HG03565 (cell line): ENCODE data around the gene GRK6.
A peak's percentile ranks its signal among the peaks of the same experiment; 100 is the strongest.

Source experiments
- ATAC-seq: cut with Tn5 transposase; IDR thresholded peaks from one replicate; pipeline ENCODE4 v1.9.1; 2021; ENCODE audit warnings: mild to moderate bottlenecking, moderate library complexity; ENCODE audit not compliant: unreplicated experiment

The GRK6 gene

DNA sequence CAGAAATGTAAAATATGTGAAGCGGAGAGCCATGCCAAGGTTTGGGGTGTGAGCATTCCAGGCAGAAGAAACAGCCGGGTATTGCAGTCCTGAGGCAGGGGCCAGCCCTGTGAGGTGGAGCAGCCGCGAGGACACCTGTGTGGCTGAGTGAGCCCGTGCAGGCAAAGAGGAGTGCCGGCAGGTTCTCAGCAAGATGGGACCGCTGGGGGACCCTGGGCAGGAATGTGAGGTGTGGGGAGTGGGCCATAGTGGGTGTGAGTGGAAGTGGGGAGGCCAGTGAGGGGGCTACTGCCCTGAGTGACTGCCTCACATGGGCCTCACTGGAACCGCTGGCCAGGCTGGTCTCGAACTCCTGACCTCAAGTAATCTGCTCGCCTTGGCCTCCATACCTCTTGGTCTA lies 12.0 kb downstream of the GRK6 start:
- ATAC-seq, result no peak

- no peak for ATAC-seq
Observed at GRCh38 chr5:177439518-177440053, 13.1 kb downstream of the GRK6 start.

GRCh38 chr5:177440211-177440989 lies 13.9 kb downstream of the GRK6 start:
- no peak for ATAC-seq

GRCh38 chr5:177440990-177441780 lies 14.7 kb downstream of the GRK6 start:
- ATAC-seq, result no peak

DNA sequence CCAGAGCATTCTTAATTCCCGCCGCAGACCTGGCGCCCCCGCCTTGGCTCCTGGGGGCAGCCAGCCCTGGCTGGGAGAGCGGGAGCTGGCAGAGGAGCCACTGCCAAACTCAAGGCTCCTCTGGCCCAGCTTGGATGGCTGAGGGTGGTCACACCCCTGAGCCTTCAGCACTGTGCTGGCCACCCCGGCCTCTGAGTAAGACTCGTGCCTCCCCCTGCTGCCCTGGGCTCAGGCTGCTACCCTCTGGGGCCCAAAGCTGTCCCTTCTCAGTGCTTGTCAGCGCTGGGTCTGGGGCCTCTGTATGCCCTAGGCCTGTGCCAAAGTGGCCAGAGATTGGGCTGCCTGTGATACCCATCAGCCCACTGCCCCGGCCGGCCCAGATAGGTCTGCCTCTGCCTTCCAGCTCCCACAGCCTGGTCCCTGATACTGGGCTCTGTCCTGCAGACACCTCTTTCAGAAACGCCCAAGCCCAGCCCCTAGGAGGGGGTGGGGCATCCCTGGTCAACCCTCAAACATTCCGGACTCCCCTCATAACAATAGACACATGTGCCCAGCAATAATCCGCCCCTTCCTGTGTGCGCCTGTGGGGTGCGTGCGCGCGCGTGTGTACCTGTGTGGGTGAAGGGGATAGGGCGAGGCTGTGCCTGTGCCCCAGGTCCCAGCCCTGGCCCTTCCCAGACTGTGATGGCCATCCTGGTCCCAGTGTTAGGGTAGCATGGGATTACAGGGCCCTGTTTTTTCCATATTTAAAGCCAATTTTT lies 15.8 kb downstream of the GRK6 start:
- ATAC-seq, result no peak

DNA sequence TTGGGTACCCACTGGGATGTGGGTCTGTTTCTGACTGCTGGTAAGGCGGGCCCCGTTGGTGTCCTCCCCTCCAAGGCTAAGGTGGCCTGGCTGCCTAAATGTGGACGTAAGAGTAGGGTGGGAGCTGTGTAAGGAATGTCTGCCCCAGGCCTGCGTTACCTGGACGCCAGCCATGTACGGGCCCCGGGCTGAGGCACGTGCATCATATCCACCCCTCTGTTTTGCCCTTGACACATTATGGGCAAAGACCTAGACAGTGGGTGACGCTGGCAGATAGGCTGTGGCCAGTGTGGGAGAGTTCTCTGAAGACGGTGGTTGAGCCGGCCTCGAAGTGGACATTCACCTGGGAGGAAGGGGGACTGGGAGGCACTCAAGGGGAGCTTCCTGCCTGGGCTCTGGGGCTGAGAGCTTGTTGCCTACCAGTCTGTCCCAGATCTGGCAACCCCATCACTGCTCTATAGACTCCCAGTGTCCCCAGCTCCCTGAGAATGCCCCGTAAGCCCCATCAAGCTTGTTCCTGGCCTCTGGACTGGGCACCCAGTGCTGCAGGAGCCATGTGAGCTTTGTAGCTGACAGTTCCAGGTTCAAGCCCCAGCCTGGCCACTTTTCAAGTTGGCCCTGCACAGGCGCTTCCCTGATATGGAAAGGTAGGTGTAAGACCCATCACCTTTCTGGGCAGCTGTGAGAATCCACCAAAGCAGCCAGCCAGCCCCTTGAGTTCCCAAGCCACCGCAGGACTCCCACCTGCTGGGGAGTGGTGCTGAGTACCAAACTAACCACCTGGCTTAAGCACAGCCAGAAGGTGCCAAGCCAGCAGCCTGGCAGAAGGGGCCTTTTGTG lies 16.9 kb downstream of the GRK6 start:
- ATAC-seq, result no peak

DNA sequence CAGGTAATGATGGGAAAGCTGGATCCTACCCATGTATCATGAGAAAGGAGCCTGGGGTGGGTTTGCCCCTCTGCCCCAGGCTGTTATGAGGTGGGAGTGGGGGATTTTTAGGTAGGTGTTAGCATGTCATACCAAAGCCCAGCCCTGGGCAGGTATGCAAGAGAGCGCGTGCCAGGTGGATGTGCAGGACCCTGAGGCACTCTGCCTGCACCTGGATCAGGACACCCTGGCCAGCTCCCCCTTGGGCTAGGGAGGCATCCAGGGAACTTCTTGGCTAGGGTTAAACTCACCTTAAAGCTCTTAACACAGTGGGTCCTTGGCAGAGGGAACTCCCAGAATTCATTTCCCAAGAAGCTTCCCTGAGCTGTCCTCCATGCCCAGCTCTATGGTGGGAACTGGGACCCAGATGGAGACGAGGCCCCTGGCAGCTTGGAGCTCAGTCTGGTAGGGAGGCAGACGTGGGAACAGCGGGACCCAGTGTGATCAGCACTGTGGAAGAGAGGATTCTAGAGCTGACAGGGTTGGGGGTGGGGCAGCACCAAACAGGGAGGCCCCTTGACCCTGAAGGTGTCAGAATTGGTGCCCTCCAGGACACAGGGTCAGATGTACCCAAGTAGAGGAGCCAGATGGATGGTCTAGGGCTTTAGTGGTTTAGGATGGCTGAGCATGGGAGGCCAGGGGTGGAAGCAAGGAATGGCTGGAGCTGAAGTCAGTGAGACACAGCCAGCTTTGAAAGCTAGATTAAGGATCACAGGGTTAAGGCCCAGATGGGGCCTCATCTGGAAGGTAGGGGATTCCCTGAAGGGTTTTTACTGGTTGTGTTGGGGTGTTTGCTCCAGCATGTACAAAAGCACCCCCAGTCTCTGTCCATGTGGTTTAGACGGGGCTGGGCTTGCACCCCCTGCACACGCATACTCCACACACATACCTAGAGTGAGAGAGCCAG lies 17.9 kb downstream of the GRK6 start:
- no peak for ATAC-seq

DNA sequence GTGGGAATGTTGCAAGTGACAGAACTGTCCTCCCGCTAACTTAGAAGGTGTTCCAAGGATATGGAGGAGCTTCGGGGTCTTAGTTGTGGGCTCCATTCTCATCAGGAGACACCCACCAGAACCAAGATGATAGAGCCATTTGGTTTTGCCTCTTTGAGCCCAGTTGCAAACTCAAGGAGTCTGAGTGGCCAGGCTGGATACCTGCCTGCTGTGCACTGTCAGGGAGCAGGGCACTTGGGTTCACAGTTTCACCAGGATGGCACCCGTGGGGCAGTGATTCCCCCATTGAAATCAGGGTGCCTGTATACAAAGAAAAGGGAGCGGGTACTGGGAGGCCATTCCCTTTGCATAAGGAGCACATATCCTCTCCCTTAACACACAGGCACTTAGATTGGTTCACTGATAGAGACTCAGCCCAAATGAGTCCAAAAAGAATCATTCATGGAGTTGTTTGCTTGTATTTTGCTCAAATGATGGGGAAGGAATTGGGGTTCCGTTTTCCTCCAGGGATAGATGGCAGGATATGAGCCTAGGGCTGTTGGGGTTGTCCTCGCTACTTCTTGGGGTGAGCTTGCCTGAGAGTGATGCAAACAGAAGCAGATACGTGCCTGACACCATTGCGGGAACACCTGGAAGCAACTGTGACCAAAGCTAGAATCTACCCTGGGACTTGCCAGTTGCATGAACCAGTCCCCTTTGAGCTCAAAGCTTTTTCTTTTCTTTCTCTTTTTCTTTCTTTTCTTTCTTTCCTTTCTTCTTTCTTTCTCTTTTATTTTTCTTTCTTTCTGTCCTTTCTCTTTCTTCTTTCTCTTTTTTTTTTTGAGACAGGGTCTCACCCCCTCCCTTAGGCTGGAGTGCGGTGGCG lies 18.8 kb downstream of the GRK6 start:
- ATAC-seq, result no peak

DNA sequence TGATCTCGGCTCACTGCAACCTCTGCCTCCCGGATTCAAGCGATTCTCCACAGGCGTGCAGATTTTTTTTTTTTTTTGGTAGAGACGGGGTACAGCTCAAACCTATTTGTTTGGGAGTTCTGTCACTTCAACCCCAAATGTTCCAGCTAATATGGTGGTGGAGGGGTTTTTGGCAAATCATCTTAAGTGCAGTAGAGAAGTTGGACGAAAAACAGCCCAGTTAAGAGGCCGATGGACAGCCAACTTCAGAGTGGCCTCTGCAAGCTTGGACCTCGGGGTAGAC lies 19.4 kb downstream of the GRK6 start:
- no peak for ATAC-seq

DNA sequence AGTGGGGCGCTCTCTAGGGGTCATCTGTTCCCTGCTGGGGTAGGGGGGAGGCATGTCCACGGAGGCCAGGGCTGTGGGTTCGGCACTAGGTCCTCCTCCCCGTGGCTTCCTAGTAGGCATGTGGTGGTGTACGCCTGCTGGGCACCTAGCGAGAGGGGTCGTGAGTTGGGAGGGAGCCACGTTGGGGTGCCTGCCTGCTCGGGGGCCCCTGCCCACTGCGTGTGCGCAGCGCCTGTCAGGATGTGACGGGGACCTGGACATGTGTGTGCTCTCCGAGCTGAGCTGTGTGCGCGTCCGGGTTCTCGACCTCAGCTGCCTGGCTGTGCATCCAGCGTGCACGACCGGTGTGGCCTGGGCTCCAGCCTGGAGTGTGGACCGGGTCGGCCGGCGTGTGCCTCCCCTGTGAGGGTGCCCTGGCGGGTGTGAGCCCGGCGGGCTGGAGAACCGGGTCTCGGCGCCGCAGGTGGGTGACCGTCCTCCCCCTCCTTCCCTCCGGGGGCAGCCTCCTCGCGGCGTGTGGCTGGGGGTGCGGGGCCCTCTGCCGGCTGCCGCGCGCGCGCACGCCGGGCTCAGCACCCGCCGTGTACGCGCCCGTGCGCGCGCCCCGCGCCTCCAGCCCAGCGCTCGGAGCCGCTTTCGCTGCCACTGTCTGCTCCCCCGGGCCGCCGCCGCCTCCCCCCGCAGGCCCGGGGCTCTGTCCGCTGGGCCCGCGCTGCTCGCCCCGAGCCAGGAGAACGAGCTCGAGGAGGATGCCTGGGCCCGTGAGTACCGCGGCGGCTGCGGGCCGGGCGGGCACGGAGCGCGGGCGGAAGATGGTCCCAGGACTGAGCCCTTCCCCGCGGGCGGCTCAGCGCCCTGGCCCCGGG lies 20.0 kb downstream of the GRK6 start, which contains the start of gene PRR7:
TSS of gene PRR7 (plus strand) at position 615 of the 866 bp plus-strand sequence. CDS start 8,254 bp downstream, outside the sequence.
- ATAC-seq, result peak; percentile 48

DNA sequence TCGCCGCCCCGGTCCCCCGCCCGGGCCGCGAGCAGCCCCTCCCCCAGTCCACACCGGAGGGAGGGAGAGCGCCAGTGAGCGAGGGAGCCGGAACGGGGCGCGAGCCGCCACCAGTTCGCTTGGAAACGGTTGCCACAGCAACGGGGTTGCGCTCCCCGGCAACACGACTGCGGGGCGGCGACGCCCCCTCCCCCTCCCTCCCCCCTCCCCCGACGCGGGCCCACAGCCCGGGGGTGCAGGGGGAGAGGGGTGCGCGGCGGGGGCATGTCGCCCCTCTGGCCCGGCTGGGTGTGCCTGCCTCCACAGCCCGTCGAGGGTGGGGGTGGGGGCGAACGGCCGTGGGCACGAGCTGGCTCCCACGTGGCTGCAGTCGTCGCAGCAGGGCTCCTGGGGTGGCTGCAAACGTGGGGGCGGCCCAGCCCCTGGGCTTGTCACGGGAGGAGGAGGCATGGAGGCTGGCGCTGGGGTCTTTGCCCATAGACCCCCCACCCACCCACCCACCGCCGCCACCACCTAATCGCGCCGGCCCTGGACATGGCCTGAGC lies 20.7 kb downstream of the GRK6 start:
- peak; percentile 18 for ATAC-seq

- no peak for ATAC-seq
Observed at GRCh38 chr5:177447611-177448243, 21.3 kb downstream of the GRK6 start.

GRCh38 chr5:177448244-177448950 lies 21.9 kb downstream of the GRK6 start:
- no peak for ATAC-seq

DNA sequence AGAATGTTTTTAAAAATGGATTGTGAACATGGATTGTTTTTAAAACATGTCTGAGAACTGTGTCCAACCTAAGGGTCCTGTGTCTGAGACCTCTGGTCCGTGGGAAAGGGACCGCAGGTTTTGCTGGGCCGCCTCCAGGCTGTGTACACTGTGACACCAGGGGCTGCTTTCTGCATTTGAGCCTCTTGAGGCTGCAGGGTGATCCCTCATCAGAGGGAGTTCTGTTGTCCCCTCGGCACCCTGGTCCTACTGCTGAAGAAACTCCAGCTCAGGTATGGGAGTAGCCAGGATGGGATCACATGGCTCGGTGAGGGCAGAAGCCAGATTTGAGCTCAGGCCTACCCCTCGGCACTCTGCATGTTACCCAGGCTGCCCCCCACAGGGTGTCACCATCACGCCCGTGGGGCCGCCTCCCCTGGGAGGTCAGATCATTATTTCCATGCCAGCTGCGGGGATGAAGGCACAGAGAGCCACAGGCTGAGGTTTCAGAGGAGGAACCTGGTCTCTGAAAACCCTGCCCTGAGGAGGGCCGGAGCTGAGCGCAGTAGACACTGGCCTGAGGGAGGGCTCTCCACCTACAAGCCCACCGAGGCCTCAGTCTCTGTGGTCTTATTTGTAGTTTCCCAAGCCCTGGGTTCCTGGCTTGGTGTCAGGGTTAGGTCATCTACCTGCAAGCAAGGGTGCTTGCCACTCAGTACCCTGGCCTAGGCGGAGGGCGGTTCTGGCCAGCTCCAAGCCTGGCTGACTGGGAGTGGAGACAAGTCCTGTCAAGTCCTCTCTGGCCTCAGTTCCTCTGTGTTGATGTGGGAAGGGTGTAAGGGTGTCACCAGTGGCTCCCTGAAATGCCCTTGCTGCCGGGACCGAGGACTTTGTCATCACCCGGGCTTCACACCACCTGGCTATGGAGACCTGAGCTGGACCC lies 22.9 kb downstream of the GRK6 start:
- no peak for ATAC-seq
